Panc1 (cell line): ENCODE data around the gene RPS2. TPM values are rescaled to one million over a fixed set of nuclear protein-coding genes. Genes with fewer than 3 reads are reported as not detected.
A peak's percentile ranks its signal among the peaks of the same experiment; 100 is the strongest.

Source experiments
- ATAC-seq: fragments of 200-7000 bp; cut with Tn5 transposase; 2 replicates; pipeline ENCODE4 v1.9.1; 2020; ENCODE audit warnings: mild to moderate bottlenecking, moderate library complexity
- BruUV-seq: library from RNA; stranded (reverse); fragments of 400-500 nt; replicated peaks from 2 replicates; lab custom pipeline; 2021; lab: Mats Ljungman, UMichigan
- CTCF ChIA-PET: fragments of 300-600 bp; sonication (Branson Sonifier 250); formaldehyde crosslinking; loops from one replicate; lab custom pipeline; 2022; ENCODE audit warnings: antibody characterized with exemption; lab: Charles Lee
- POLR2A ChIA-PET: fragments of 300-600 bp; sonication (Branson Sonifier 250); formaldehyde crosslinking; loops from one replicate; lab custom pipeline; 2022; ENCODE audit warnings: antibody characterized with exemption; lab: Charles Lee
- DNase-seq: peaks from one replicate; pipeline ENCODE4 v3.0.0-alpha.2; 2010; ENCODE audit warnings: low read depth, low spot score
- H3K27ac ChIP-seq: 2 replicates; pipeline ENCODE4 v1.5.1; 2011; ENCODE audit warnings: mild to moderate bottlenecking, low read length, inconsistent platforms
- H3K27me3 ChIP-seq: fragments of 200-500 bp; sonication (Bioruptor generic); 2 replicates; pipeline ENCODE4 v1.6.0; 2014; ENCODE audit warnings: low read length, inconsistent platforms; ENCODE audit not compliant: control insufficient read depth, insufficient read depth
- H3K36me3 ChIP-seq: fragments of 200-500 bp; sonication (Bioruptor generic); 2 replicates; pipeline ENCODE4 v1.5.1; 2014; ENCODE audit warnings: inconsistent platforms, mild to moderate bottlenecking, low read length, moderate library complexity; ENCODE audit not compliant: control insufficient read depth, insufficient read depth
- H3K4me1 ChIP-seq: 2 replicates; pipeline ENCODE4 v1.5.1; 2011; ENCODE audit warnings: inconsistent platforms, mild to moderate bottlenecking, low read length, moderate library complexity; ENCODE audit not compliant: control insufficient read depth, insufficient read depth
- H3K4me3 ChIP-seq, 2 experiments: 2 replicates each; pipeline ENCODE4 v1.5.1; 2011 to 2012; ENCODE audit warnings: low read depth in 2 of 2, low read length in 2 of 2, mild to moderate bottlenecking in 2 of 2, inconsistent platforms in 1 of 2, moderate library complexity in 1 of 2
- H3K9me3 ChIP-seq: fragments of 200-500 bp; sonication (Bioruptor generic); 2 replicates; pipeline ENCODE4 v1.5.1; 2014; ENCODE audit warnings: low read depth, mild to moderate bottlenecking, inconsistent platforms, low read length, moderate library complexity; ENCODE audit not compliant: control insufficient read depth, insufficient read depth
- POLR2AphosphoS5 ChIP-seq: IDR thresholded peaks from 2 replicates; pipeline ENCODE4 v1.6.1; 2012; ENCODE audit warnings: mild to moderate bottlenecking, low read depth, low read length, moderate library complexity
- SIN3A ChIP-seq: IDR thresholded peaks from 2 replicates; pipeline ENCODE4 v1.6.1; 2012; ENCODE audit warnings: low read depth, mild to moderate bottlenecking, low read length, moderate library complexity, borderline replicate concordance; ENCODE audit not compliant: insufficient read depth
- TCF7L2 ChIP-seq: IDR thresholded peaks from 2 replicates; pipeline ENCODE4 v1.6.1; 2011; ENCODE audit warnings: mild to moderate bottlenecking, low read depth, low read length, inconsistent platforms
- in situ Hi-C: cut with HindIII; loops from 2 replicates; pipeline ENCODE4 v1.10.0; 2016; ENCODE audit warnings: low sequenced_read_pairs, low pct_unique_long_range_greater_than_20kb
- intact Hi-C: fragments of 100-400 bp; cut with micrococcal nuclease; formaldehyde crosslinking; loops from one replicate; pipeline ENCODE4 v1.10.0; 2022; ENCODE audit not compliant: unreplicated experiment
- total RNA-seq: library from RNA; stranded (reverse); gene quantifications from one replicate; pipeline ENCODE4 v1.2.1, GENCODE V29; 2021; ENCODE audit not compliant: unreplicated experiment
- TF ChIP-seq, protein P1 (sequence below): fragments of 450-650 bp; IDR thresholded peaks from 2 replicates; pipeline ENCODE4 v1.5.1; 2017; ENCODE audit warnings: mild to moderate bottlenecking
- TF ChIP-seq, protein P2 (sequence below), 2 experiments: IDR thresholded peaks; 2 replicates each; pipeline ENCODE4 v1.6.1; 2011 to 2012; ENCODE audit warnings: low read depth in 2 of 2, control low read depth in 1 of 2, low read length in 1 of 2, mild to moderate bottlenecking in 1 of 2, moderate library complexity in 1 of 2; ENCODE audit not compliant: insufficient read depth in 1 of 2

The RPS2 gene
- total RNA-seq, 1 experiment from 2014 or later = 2,794 TPM

DNA sequence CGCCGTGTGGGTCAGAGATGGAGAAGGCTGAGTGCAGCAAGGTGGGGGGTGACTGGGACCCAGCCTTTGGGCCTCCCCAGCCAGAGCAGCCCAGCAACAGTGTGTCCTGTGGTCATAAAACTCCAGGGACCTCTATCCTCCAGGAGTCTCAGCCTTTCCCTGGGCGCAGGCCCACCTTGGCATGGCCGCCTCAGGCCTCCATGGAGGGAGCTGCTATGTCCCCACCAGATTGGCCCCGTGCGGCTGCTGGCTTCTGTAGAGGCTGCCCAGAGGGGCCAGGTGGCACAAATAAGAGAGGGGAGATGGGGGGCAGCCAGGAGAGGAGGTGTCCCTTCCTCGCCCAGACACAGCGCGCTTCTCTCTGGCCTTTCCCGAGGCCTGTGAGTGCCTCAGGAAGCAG lies 22.6 kb upstream of the RPS2 start:
- intact Hi-C loops (no loop called here), in situ Hi-C loops (no loop called here)
- no peak for TF ChIP-seq SIN3A
- no peak for TF ChIP-seq POLR2AphosphoS5
- TF ChIP-seq, protein P1, sequence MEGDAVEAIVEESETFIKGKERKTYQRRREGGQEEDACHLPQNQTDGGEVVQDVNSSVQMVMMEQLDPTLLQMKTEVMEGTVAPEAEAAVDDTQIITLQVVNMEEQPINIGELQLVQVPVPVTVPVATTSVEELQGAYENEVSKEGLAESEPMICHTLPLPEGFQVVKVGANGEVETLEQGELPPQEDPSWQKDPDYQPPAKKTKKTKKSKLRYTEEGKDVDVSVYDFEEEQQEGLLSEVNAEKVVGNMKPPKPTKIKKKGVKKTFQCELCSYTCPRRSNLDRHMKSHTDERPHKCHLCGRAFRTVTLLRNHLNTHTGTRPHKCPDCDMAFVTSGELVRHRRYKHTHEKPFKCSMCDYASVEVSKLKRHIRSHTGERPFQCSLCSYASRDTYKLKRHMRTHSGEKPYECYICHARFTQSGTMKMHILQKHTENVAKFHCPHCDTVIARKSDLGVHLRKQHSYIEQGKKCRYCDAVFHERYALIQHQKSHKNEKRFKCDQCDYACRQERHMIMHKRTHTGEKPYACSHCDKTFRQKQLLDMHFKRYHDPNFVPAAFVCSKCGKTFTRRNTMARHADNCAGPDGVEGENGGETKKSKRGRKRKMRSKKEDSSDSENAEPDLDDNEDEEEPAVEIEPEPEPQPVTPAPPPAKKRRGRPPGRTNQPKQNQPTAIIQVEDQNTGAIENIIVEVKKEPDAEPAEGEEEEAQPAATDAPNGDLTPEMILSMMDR = no peak
- TF ChIP-seq TCF7L2 = no peak
- TF ChIP-seq, protein P2, sequence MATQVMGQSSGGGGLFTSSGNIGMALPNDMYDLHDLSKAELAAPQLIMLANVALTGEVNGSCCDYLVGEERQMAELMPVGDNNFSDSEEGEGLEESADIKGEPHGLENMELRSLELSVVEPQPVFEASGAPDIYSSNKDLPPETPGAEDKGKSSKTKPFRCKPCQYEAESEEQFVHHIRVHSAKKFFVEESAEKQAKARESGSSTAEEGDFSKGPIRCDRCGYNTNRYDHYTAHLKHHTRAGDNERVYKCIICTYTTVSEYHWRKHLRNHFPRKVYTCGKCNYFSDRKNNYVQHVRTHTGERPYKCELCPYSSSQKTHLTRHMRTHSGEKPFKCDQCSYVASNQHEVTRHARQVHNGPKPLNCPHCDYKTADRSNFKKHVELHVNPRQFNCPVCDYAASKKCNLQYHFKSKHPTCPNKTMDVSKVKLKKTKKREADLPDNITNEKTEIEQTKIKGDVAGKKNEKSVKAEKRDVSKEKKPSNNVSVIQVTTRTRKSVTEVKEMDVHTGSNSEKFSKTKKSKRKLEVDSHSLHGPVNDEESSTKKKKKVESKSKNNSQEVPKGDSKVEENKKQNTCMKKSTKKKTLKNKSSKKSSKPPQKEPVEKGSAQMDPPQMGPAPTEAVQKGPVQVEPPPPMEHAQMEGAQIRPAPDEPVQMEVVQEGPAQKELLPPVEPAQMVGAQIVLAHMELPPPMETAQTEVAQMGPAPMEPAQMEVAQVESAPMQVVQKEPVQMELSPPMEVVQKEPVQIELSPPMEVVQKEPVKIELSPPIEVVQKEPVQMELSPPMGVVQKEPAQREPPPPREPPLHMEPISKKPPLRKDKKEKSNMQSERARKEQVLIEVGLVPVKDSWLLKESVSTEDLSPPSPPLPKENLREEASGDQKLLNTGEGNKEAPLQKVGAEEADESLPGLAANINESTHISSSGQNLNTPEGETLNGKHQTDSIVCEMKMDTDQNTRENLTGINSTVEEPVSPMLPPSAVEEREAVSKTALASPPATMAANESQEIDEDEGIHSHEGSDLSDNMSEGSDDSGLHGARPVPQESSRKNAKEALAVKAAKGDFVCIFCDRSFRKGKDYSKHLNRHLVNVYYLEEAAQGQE (IDR thresholded peaks at IDR 0.05; ENCODE audit: insufficient read depth in 1 of 2, low read depth in 2 of 2, low read length in 1 of 2) = no peak
- peaks cover 37% of the 10 kb centered on the region for H3K4me1 ChIP-seq
- no peaks in the 10 kb centered on the region for H3K27me3 ChIP-seq
- CTCF ChIA-PET = interaction anchor here (0.6 kb wide), 1 partner anchor 69 kb away, joined by 4 read pairs; no protein-coding TSS in a partner anchor
- H3K36me3 ChIP-seq = peaks cover 9% of the 10 kb centered on the region; the same call in 1 of the 2 replicates
- no peak overlapping the region for H3K27ac ChIP-seq
- POLR2A ChIA-PET = interaction anchor here (0.8 kb wide), 1 partner anchor 9 kb away, joined by 3 read pairs; no protein-coding TSS in a partner anchor
- H3K9me3 ChIP-seq = no peaks in the 10 kb centered on the region
- H3K4me3 ChIP-seq = no peak overlapping the region
- BruUV-seq = no TSS peak
- ATAC-seq (no peak), DNase-seq (no peak)

DNA sequence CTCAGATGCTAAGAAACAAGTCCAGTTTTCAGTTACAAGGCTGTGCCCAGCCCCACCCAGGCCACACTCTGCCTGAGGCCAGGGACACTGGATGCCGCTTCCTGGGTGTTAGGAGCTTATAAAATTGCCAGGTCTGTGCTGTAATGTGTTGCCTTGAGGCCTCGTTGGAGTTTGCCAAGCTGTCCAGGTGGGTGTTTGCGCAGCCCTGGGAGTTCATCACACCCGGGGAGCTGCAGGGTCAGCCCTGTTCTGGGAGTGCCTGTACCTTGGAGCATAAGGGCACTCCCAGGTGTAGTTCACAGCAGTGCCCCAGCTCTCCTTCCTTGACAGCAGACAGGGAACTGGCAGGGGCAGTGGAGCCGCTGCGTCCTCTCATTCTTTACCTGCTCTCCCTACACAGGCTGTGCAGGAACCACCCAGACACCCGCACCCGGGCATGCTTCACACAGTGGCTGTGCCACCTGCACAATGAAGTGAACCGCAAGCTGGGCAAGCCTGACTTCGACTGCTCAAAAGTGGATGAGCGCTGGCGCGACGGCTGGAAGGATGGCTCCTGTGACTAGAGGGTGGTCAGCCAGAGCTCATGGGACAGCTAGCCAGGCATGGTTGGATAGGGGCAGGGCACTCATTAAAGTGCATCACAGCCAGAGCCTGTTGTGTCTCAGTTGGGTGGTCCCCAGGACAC lies 21.0 kb upstream of the RPS2 start:
- no peaks in the 10 kb centered on the region for H3K27me3 ChIP-seq
- intact Hi-C loops = no loop called here
- DNase-seq = no peak
- H3K4me3 ChIP-seq = peak overlapping the region; percentile 73 to 76
- ChIA-PET CTCF (no interaction called here), POLR2A (interaction anchor here (0.6 kb wide), 1 partner anchor 166 kb away, joined by 3 read pairs; no protein-coding TSS in a partner anchor)
- H3K9me3 ChIP-seq = no peaks in the 10 kb centered on the region
- peaks cover 9% of the 10 kb centered on the region; the same call in 1 of the 2 replicates for H3K36me3 ChIP-seq
- in situ Hi-C loops = no loop called here
- TF ChIP-seq, protein P2 (IDR thresholded peaks at IDR 0.05; ENCODE audit: insufficient read depth in 1 of 2, low read depth in 2 of 2, low read length in 1 of 2) = no peak
- no peak for TF ChIP-seq POLR2AphosphoS5
- TF ChIP-seq, protein P1 = no peak
- no peak for TF ChIP-seq SIN3A
- TF ChIP-seq TCF7L2 = no peak
- peaks cover 48% of the 10 kb centered on the region for H3K4me1 ChIP-seq
- H3K27ac ChIP-seq = peak overlapping the region; percentile 92
- BruUV-seq = no TSS peak
- ATAC-seq = no peak
